ENCODE data around the gene CLRN2. TPM values are rescaled to one million over a fixed set of nuclear protein-coding genes. Genes with fewer than 3 reads are reported as not detected.
"Not testable (repeated sequence)": the region's sequence is repeated elsewhere in the genome, so short reads cannot be mapped to it uniquely, and the experiment has no call there.

CLRN2 gene
- polyA plus RNA-seq, 1 donor from 2014 or later, result not detected

DNA sequence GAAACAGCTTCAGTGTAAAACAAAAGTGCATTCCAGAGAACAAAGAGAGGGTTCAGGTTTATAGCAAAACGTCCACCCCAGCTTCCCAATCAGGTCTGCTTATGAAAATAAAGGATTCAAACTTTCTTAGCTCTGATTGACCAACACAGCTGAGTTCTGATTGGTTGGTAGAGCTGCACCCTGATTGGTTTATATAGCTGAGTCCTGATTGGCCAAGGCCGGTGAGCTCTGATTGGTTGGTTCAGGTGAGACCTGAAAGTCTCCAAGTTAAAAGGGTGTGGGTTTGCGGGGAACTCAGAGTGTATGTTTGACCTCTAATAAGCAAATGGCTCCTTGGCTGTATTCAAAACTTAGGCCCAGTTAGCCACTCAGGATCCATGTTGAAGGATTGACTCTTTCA is 20.9 kb downstream of the CLRN2 start:
- no peaks in the 10 kb centered on the region for H3K27me3 ChIP-seq (ENCODE audit: insufficient read depth, low read depth, low read length)
- no peak overlapping the region for H3K4me2 ChIP-seq (ENCODE audit: low read length)
- no peak overlapping the region for H3K9ac ChIP-seq (ENCODE audit: low read length)
- no peaks in the 10 kb centered on the region for H3K36me3 ChIP-seq (ENCODE audit: insufficient read depth, low read length)
- H3K4me3 ChIP-seq (ENCODE audit: low read length), result no peak overlapping the region
- no peaks in the 10 kb centered on the region for H3K9me3 ChIP-seq (ENCODE audit: low read length)
- TF ChIP-seq TAF1 (IDR thresholded peaks at IDR 0.05; ENCODE audit: low read depth), result no peak
- TF ChIP-seq MXI1 (conservative IDR thresholded peaks at IDR 0.05; ENCODE audit: poor library complexity, severe bottlenecking), result no peak
- no peak for TF ChIP-seq REST (IDR thresholded peaks at IDR 0.05; ENCODE audit: borderline replicate concordance)
- TF ChIP-seq EZH2 (IDR thresholded peaks at IDR 0.05; ENCODE audit: borderline replicate concordance, insufficient read depth, low read length, poor library complexity, severe bottlenecking), result no peak
- no peak for TF ChIP-seq RAD21 (conservative IDR thresholded peaks at IDR 0.05)
- TF ChIP-seq SMC3 (conservative IDR thresholded peaks at IDR 0.05; ENCODE audit: poor library complexity), result no peak
- TF ChIP-seq POLR2AphosphoS5 (IDR thresholded peaks at IDR 0.05), result no peak
- no peak for TF ChIP-seq EP300 (conservative IDR thresholded peaks at IDR 0.05; ENCODE audit: poor library complexity, severe bottlenecking)
- TF ChIP-seq, protein P1, sequence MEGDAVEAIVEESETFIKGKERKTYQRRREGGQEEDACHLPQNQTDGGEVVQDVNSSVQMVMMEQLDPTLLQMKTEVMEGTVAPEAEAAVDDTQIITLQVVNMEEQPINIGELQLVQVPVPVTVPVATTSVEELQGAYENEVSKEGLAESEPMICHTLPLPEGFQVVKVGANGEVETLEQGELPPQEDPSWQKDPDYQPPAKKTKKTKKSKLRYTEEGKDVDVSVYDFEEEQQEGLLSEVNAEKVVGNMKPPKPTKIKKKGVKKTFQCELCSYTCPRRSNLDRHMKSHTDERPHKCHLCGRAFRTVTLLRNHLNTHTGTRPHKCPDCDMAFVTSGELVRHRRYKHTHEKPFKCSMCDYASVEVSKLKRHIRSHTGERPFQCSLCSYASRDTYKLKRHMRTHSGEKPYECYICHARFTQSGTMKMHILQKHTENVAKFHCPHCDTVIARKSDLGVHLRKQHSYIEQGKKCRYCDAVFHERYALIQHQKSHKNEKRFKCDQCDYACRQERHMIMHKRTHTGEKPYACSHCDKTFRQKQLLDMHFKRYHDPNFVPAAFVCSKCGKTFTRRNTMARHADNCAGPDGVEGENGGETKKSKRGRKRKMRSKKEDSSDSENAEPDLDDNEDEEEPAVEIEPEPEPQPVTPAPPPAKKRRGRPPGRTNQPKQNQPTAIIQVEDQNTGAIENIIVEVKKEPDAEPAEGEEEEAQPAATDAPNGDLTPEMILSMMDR (IDR thresholded peaks at IDR 0.05; ENCODE audit: poor library complexity, severe bottlenecking), result no peak
- H3K27ac ChIP-seq (ENCODE audit: low read length), result no peak overlapping the region
- H4K20me1 ChIP-seq (ENCODE audit: insufficient read depth), result no peaks in the 10 kb centered on the region
- H2AFZ ChIP-seq (ENCODE audit: low read depth, low read length), result no peak overlapping the region
- no peaks in the 10 kb centered on the region for H3K79me2 ChIP-seq (replicated peaks; ENCODE audit: insufficient read depth, low read length)
- H3F3A ChIP-seq (ENCODE audit: insufficient read depth, low read length, poor library complexity, severe bottlenecking), result no peaks in the 10 kb centered on the region
- H3K9me2 ChIP-seq (ENCODE audit: insufficient read depth, low read length), result no peaks in the 10 kb centered on the region

GRCh38 chr4:17537060-17537459 is 22.1 kb downstream of the CLRN2 start:
- not testable (repeated sequence) for H4K20me1 ChIP-seq (ENCODE audit: insufficient read depth); H2AFZ ChIP-seq (ENCODE audit: low read depth, low read length); H3K27ac ChIP-seq (ENCODE audit: low read length); H3K36me3 ChIP-seq (ENCODE audit: insufficient read depth, low read length); H3K4me3 ChIP-seq (ENCODE audit: low read length); H3K4me2 ChIP-seq (ENCODE audit: low read length); H3K79me2 ChIP-seq (replicated peaks; ENCODE audit: insufficient read depth, low read length); H3K9ac ChIP-seq (ENCODE audit: low read length); H3K9me3 ChIP-seq (ENCODE audit: low read length); H3F3A ChIP-seq (ENCODE audit: insufficient read depth, low read length, poor library complexity, severe bottlenecking); H3K27me3 ChIP-seq (ENCODE audit: insufficient read depth, low read depth, low read length); H3K9me2 ChIP-seq (ENCODE audit: insufficient read depth, low read length)

GRCh38 chr4:17544205-17544604 is 29.2 kb downstream of the CLRN2 start:
- Histone ChIP-seq H3K4me2 (ENCODE audit: low read length) (no peak overlapping the region), H3K36me3 (ENCODE audit: insufficient read depth, low read length) (no peaks in the 10 kb centered on the region), H4K20me1 (ENCODE audit: insufficient read depth) (no peaks in the 10 kb centered on the region), H3F3A (ENCODE audit: insufficient read depth, low read length, poor library complexity, severe bottlenecking) (no peaks in the 10 kb centered on the region), H2AFZ (ENCODE audit: low read depth, low read length) (no peak overlapping the region), H3K9me2 (ENCODE audit: insufficient read depth, low read length) (no peaks in the 10 kb centered on the region), H3K27me3 (ENCODE audit: insufficient read depth, low read depth, low read length) (no peaks in the 10 kb centered on the region), H3K27ac (ENCODE audit: low read length) (no peak overlapping the region), H3K9me3 (ENCODE audit: low read length) (no peaks in the 10 kb centered on the region), H3K79me2 (replicated peaks; ENCODE audit: insufficient read depth, low read length) (no peaks in the 10 kb centered on the region), H3K4me3 (ENCODE audit: low read length) (no peak overlapping the region), H3K9ac (ENCODE audit: low read length) (no peak overlapping the region)
- TF ChIP-seq SMC3 (conservative IDR thresholded peaks at IDR 0.05; ENCODE audit: poor library complexity) (no peak), TAF1 (IDR thresholded peaks at IDR 0.05; ENCODE audit: low read depth) (no peak), MXI1 (conservative IDR thresholded peaks at IDR 0.05; ENCODE audit: poor library complexity, severe bottlenecking) (no peak)
